NCI-H748 (cell line): ENCODE data around the gene JPH4.
A peak's percentile ranks its signal among the peaks of the same experiment; 100 is the strongest.
"Not testable (repeated sequence)": the region's sequence is repeated elsewhere in the genome, so short reads cannot be mapped to it uniquely, and the experiment has no call there.

ENCODE experiments used
- DNase-seq: peaks from one replicate; lab custom pipeline; 2025; ENCODE audit not compliant: unreplicated experiment; lab: John Stamatoyannopoulos, UW

Gene JPH4

GRCh38 chr14:23609411-23610089 is 31.0 kb upstream of the JPH4 start:
- DNase-seq: not testable (repeated sequence)

DNA sequence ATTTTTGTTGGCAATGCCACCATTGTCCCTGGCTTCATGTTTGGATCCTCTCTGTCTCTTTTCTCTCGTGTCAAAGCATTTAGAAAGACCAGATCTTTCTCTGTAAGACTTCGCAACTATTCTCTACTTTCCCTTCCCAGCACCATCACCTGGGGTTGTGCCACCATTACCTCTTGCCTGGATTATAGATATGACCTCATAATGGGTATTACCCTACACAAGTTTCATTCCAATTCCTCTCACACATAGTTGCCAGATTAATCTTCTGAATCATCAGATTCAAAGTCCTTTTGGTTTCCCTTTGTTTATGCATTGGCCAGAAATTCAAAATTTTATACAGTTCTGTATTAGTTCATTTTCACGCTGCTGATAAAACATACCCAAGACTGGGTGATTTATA is 30.4 kb upstream of the JPH4 start:
- DNase-seq: no peak

DNA sequence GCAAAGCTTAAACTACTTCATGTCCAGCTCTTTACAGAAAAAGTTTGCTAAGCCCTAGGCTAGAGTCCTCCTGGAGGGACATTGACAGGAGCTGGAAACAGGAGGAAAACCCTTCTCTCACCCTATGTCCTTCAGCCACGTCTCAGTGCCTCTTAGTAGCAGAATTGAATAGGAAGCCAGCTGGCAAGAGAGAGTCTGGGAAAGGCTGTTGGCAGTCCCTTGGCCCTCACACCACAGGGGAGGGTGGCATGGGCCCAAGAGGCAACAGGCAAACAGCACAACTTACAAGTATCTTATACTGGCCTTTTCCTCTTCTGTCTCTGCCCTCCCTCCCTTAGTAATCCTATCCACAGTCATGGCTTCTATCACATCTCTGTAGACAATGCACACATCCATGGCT is 29.9 kb upstream of the JPH4 start:
- no peak for DNase-seq

- DNase-seq: no peak
Measured at GRCh38 chr14:23605931-23606585, 27.5 kb upstream of the JPH4 start.

DNA sequence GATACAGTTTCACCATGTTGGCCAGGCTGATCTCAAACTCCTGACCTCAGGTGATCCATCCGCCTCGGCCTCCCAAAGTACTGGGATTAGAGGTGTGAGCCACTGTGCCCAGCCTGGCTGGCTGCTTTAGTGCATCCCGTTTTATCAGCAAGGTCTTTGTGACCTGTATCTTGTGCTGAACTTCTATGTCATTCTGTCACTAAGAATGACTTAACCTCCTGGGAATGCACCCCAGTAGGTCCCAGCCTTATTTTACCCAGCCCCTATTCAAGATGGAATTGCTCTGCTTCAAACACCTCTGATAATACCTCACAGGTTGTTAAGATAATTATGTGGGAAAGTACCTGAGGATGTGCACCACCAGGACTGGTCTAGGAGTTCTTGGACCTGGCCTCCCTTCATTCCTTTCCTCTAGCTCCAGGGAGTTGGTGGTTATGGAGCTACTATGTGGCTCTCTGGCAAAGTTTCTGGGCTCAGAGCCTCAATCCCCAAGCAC is 26.1 kb upstream of the JPH4 start:
- no peak for DNase-seq

DNA sequence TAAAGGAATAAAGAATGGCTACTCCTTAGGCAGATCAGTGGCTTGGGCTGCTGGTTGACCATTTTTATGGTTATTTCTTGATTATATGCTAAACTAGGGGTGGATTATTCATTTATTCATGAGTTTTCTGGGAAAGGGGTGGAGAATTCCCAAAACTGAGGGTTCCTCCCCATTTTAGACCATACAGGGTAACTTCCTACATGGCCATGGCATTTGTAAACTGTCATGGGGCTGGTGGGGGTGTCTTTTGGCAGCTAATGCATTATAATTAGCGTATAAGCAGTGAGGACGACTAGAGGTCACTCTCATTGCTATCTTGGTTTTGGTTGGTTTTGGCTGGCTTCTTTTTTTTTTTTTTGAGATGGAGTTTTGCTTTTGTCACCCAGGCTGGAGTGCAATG is 25.6 kb upstream of the JPH4 start:
- no peak for DNase-seq

- DNase-seq: no peak
Measured at GRCh38 chr14:23603103-23603502, 24.5 kb upstream of the JPH4 start.

DNA sequence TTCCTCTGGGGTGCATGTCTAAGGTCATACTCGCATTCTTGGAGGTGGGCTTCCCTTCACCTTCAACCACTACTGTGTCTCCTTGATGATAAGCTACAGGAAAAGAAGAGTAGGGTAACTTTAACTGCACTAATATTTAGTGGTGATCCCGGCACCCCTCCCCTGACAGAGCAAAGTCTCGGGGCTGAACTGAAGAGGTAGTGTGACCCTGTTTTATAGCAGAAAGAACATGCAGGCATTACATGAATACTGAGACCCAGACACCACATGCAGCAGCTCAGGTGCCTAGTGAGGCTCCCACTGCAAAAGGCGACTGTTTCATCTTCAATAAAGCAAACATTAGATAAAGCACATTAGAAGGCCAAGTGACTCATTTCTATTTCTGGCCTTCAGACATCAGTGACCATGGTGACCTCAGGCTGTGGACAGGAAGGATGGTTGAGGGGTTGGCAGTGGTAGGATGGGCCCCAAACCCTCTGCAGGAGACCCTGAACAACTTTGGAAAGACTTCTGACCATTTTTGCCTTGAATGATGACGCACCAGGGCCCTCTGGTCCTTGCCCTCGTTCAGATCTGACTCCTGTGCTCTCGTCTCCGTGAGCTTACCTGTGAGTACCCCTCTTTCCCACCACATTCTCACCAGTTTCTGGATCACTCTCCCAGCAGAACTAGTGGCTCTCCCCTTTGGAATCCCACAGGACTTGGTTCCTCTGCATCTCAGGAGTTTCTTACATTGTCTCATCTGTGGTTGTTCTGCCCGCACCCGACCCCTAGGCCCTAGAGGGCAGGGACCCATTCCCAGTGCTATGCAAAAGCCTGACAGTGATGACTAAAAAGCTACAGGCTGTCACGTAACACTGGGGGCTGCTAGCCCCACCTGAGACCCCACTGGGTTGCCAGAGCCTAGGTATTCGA is 23.8 kb upstream of the JPH4 start:
- DNase-seq: no peak

- DNase-seq: no peak
Measured at GRCh38 chr14:23601845-23602180, 23.2 kb upstream of the JPH4 start.

DNA sequence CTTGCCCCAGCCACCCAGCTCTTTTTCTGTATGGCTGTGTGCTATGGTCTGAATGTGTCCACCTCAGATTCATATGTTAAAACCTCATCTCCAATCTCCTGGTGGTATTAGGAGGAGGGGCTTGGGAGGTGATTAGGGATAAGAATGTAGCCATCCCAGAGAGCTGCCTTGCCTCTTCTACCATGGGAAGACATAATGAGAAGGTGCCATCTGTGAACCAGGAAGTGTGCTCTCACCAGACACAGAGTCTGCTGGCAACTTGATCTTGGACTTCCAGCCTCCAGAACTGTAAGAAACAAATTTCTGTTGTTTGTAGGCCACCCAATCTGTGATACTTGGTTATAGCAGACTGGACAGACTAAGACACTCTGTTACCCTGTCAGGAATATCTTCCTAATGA is 22.8 kb upstream of the JPH4 start:
- DNase-seq: no peak

DNA sequence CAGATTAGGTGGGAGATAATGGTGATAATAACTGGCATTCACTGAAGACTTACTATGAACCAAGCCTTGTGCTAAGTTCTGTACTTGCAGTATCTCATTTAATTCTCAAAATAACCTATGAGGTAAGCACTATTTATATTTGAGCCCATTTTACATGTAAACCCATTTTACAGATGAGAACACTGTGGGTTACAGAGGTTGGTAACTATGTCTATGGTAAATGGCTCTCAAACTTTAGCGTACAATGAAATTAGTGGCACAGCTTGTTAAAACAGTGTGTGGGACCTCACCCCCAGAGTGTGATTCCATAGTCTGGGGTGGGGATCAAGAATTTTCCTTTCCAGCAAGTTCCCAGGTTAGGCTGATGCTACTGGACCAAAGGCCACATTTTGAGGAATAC is 22.2 kb upstream of the JPH4 start:
- DNase-seq: no peak

DNA sequence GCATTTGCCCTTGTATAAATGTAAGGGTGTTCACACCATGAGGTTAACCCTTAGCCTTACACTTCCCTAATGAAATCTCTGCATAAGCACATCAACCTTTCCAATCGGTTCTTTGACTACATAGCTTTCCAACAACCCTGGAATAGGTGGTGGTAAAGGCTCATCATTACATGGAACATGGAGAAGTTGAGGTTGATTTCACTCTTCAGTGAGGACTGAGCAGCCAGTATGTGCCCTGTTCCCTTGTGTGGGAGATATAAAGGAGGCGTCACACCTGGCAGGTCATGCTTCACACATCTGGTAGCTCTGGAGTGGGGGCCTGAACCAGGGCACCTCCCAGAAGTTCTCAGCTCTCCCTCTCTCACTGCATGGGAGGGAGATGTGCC is 21.7 kb upstream of the JPH4 start:
- DNase-seq: no peak

DNA sequence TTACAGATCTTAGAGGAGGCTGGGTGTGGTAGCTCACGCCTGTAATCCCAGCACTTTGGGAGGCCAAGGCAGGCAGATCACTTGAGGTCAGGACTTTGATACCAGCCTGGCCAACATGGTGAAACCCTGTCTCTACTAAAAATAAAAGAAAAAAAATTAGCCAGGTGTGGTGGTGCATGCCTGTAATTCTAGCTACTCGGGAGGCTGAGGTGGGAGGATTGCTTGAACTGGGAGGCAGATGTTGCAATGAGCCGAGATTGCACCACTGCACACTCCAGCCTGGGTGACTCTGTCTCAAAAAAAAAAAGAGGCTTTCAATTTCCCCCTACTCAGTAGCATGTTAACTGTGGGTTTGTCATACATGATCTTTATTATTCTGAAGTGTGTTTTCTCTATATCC is 15.6 kb upstream of the JPH4 start:
- not testable (repeated sequence) for DNase-seq

DNA sequence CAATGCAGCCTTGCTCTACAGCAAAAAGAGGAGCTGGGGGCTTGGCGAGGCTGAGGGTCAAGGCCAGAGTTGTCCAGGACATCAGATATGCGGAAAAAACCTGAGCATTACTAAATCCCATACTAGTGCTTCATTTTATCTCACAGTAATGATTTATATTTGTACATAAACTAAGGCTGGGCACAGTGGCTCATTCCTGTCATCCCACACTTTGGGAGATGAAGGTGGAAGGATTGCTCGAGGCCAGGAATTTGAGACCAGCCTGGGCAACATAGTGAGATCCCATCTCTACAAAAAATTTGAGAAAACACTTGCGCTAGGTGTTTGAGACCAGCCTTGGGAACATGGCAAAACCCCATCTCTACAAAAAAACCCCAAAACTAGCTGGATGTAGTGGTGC is 11.6 kb upstream of the JPH4 start:
- DNase-seq: no peak

DNA sequence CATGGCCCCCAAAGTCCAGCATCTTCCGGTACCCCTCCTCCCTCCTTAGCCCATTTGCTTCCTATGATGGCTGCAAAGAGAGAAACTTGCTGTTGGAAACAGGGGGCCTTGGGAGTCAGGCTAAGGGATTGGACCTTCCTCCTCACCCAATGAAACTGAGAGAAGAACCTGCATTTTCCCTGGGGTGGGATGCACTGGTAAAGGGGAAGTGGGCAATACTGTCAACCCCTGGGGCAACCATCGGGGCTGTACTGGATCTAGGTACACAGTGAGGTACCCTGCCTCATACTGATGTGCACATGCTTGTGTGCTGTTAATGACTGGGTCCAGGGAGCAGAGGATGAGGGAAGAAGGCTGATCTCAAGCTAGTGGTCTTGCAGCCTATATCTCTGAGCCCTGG is 11.0 kb upstream of the JPH4 start:
- DNase-seq: no peak

DNA sequence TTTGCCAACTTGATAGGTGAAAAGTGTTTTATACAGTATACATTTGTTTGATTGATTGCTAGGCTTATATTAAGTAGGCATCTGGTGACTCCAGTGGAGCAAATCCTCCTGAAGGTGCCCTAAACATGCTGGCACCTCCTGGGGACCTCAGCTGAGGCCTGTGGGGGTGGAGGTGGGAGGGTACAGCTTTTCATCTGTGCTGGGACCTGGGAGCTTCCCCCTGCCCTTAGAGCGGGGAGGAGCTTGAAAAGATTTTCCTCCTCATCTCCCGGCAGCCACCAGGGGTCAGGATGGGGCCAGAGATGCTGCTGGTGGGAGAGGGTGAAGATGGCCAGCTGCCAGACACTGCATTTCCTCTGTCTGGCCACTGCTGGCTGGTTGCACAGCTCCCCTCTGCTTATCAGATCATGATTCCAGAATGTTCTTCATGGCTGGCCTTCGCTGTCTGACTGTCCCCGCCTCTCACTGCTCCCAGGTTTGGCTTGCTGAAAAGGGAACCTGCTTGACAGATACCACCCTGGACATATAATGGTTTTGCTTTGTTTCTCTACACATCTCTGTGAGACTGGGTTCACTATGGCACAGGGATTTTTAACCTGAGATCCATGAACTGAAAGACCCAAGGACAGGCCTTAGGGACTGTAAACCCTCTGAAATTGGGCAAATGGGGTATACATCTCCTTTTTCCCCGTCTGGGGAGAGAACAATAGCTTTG is 10.5 kb upstream of the JPH4 start:
- DNase-seq: peak; percentile 79

GRCh38 chr14:23584527-23585203 is 6.1 kb upstream of the JPH4 start:
- not testable (repeated sequence) for DNase-seq

DNA sequence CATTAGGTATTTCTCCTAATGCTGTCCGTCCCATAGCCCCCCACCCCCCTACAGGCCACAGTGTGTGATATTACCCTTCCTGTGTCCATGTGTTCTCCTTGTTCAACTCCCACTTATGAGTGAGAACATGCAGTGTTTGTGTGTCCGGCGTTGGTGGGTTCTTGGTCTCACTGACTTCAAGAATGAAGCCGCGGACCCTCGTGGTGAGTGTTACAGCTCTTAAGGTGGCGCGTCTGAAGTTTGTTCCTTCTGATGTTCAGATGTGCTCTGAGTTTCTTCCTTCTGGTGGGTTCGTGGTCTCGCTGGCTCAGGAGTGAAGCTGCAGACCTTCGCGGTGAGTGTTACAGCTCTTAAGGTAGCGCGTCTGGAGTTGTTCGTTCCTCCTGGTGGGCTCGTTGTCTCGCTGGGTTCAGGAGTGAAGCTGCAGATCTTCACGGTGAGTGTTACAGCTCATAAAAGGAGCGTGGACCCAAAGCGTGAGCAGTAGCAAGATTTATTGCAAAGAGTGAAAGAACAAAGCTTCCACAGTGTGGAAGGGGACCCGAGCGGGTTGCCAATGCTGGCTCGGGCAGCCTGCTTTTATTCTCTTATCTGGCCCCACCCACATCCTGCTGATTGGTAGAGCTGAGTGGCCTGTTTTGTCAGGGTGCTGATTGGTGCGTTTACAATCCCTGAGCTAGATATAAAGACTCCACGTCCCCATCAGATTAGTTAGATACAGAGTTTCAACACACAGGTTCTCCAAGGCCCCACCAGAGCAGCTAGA is 5.4 kb upstream of the JPH4 start:
- DNase-seq: not testable (repeated sequence)

- no peak for DNase-seq
Measured at GRCh38 chr14:23582906-23583760, 4.5 kb upstream of the JPH4 start.
